Activated B cell treated with CpG ODN at 0.5 μM for 24 hours (primary cell): Measurements from ENCODE around the gene TUBA3D. TPM values are rescaled to one million over a fixed set of nuclear protein-coding genes. Genes with fewer than 3 reads are reported as not detected.

Experiments used
- total RNA-seq: library from RNA; stranded (reverse); gene quantifications from 2 replicates; pipeline ENCODE4 v1.2.3, GENCODE V29; 2022

The TUBA3D gene
- total RNA-seq, 1 donor from 2014 or later = not detected

Other genes with a start within 250 kb of the TUBA3D start
- gene RAB6D, start 112.0 kb upstream of the TUBA3D start, total RNA-seq = not detected in 2 replicates
- gene MZT2A, start 16.3 kb downstream of the TUBA3D start, total RNA-seq = 67.1 and 82.2 TPM in 2 replicates
- 0.71 and 1.1 TPM in 2 replicates for gene CCDC74A, start 51.8 kb downstream of the TUBA3D start, total RNA-seq